H9 (cell line): Measurements from ENCODE around the gene ZMYND8. TPM values are rescaled to one million over a fixed set of nuclear protein-coding genes. Genes with fewer than 3 reads are reported as not detected.

Source experiments
- DNase-seq: peaks from one replicate; pipeline ENCODE4 v3.0.0-alpha.2; 2017
- H2AFZ ChIP-seq: one replicate; pipeline ENCODE4 v1.6.1; 2013; ENCODE audit warnings: mild to moderate bottlenecking, low read length, control low read depth, moderate library complexity
- H2AK5ac ChIP-seq: 2 replicates; pipeline ENCODE4 v1.6.1; 2013; ENCODE audit warnings: low read length, control low read depth, mixed read lengths; ENCODE audit not compliant: insufficient read length
- H2BK120ac ChIP-seq: one replicate; pipeline ENCODE4 v1.6.1; 2013; ENCODE audit warnings: low read depth, mild to moderate bottlenecking, low read length, control low read depth, inconsistent platforms; ENCODE audit not compliant: poor library complexity, severe bottlenecking
- H2BK12ac ChIP-seq: 2 replicates; pipeline ENCODE4 v1.6.1; 2013; ENCODE audit warnings: low read length, control low read depth, mixed read lengths, low read depth; ENCODE audit not compliant: insufficient read length
- H2BK15ac ChIP-seq: 2 replicates; pipeline ENCODE4 v1.6.1; 2013; ENCODE audit warnings: low read depth, low read length, control low read depth
- H2BK20ac ChIP-seq: one replicate; pipeline ENCODE4 v1.6.1; 2013; ENCODE audit warnings: low read depth, mild to moderate bottlenecking, low read length, control low read depth, inconsistent platforms; ENCODE audit not compliant: poor library complexity, severe bottlenecking
- H2BK5ac ChIP-seq: 2 replicates; pipeline ENCODE4 v1.6.1; 2013; ENCODE audit warnings: low read length, control low read depth, mixed read lengths; ENCODE audit not compliant: insufficient read length
- H3K14ac ChIP-seq: 2 replicates; pipeline ENCODE4 v1.6.1; 2013; ENCODE audit warnings: low read length, control low read depth; ENCODE audit not compliant: insufficient read depth
- H3K18ac ChIP-seq: 2 replicates; pipeline ENCODE4 v1.6.1; 2013; ENCODE audit warnings: low read depth, mild to moderate bottlenecking, mixed read lengths, low read length, control low read depth; ENCODE audit not compliant: insufficient read length
- H3K23ac ChIP-seq: 2 replicates; pipeline ENCODE4 v1.6.1; 2013; ENCODE audit warnings: low read length, control low read depth, mixed read lengths, low read depth; ENCODE audit not compliant: insufficient read length
- H3K23me2 ChIP-seq: 2 replicates; pipeline ENCODE4 v1.6.1; 2013; ENCODE audit warnings: low read depth, mild to moderate bottlenecking, mixed read lengths, low read length, control low read depth; ENCODE audit not compliant: insufficient read length, poor library complexity, severe bottlenecking
- H3K27ac ChIP-seq: 2 replicates; pipeline ENCODE4 v1.5.1; 2013; ENCODE audit warnings: low read length, control low read depth, mixed read lengths, low read depth; ENCODE audit not compliant: insufficient read length
- H3K27me3 ChIP-seq: 2 replicates; pipeline ENCODE4 v1.6.1; 2013; ENCODE audit warnings: low read length, control low read depth, inconsistent platforms; ENCODE audit not compliant: insufficient read depth
- H3K4ac ChIP-seq: 2 replicates; pipeline ENCODE4 v1.6.1; 2013; ENCODE audit warnings: low read depth, mild to moderate bottlenecking, control low read depth, inconsistent platforms, low read length, moderate library complexity
- H3K4me1 ChIP-seq: 2 replicates; pipeline ENCODE4 v1.6.1; 2013; ENCODE audit warnings: low read length, control low read depth, inconsistent platforms; ENCODE audit not compliant: insufficient read depth
- H3K4me2 ChIP-seq: 2 replicates; pipeline ENCODE4 v1.6.1; 2013; ENCODE audit warnings: low read length, control low read depth, mixed read lengths; ENCODE audit not compliant: insufficient read length, insufficient read depth
- H3K56ac ChIP-seq: 2 replicates; pipeline ENCODE4 v1.6.1; 2013; ENCODE audit warnings: low read depth, mild to moderate bottlenecking, mixed read lengths, low read length, control low read depth; ENCODE audit not compliant: insufficient read length
- H3K79me1 ChIP-seq: 2 replicates; pipeline ENCODE4 v1.6.1; 2013; ENCODE audit warnings: low read depth, mild to moderate bottlenecking, moderate library complexity, low read length, control low read depth, inconsistent platforms; ENCODE audit not compliant: insufficient read depth, poor library complexity, severe bottlenecking
- H3K79me2 ChIP-seq: 2 replicates; pipeline ENCODE4 v1.6.1; 2013; ENCODE audit warnings: low read length, control low read depth, inconsistent platforms; ENCODE audit not compliant: insufficient read depth
- H3K9ac ChIP-seq: 2 replicates; pipeline ENCODE4 v1.6.1; 2013; ENCODE audit warnings: low read length, control low read depth, mixed read lengths; ENCODE audit not compliant: insufficient read length; ENCODE audit errors: extremely low read depth
- H3K9me3 ChIP-seq: one replicate; pipeline ENCODE4 v1.6.1; 2013; ENCODE audit warnings: low read depth, low read length, inconsistent platforms; ENCODE audit not compliant: control insufficient read depth
- H3T11ph ChIP-seq: one replicate; pipeline ENCODE4 v1.6.1; 2013; ENCODE audit warnings: mild to moderate bottlenecking, low read length, control low read depth, inconsistent platforms
- H4K20me1 ChIP-seq: one replicate; pipeline ENCODE4 v1.6.1; 2013; ENCODE audit not compliant: control insufficient read depth, insufficient read length, insufficient read depth
- H4K5ac ChIP-seq: 2 replicates; pipeline ENCODE4 v1.6.1; 2013; ENCODE audit warnings: low read depth, mild to moderate bottlenecking, mixed read lengths, low read length, control low read depth; ENCODE audit not compliant: insufficient read length
- H4K8ac ChIP-seq: replicated peaks from 2 replicates; pipeline ENCODE4 v1.6.1; 2013; ENCODE audit warnings: low read length, control low read depth, mixed read lengths, low read depth; ENCODE audit not compliant: insufficient read length
- H4K91ac ChIP-seq: 2 replicates; pipeline ENCODE4 v1.6.1; 2013; ENCODE audit warnings: low read depth, mild to moderate bottlenecking, moderate library complexity, mixed read lengths, low read length, control low read depth; ENCODE audit not compliant: insufficient read length
- H3K27ac Mint-ChIP-seq, 3 experiments: 2 replicates in 2 of 3; 3 replicates in 1 of 3; pipeline ENCODE4 v1.8.0; 2020 to 2021; ENCODE audit warnings: mixed read lengths in 3 of 3, mild to moderate bottlenecking in 1 of 3, moderate library complexity in 1 of 3
- H3K27me3 Mint-ChIP-seq: 2 replicates; pipeline ENCODE4 v1.8.0; 2021; ENCODE audit warnings: low read depth, mild to moderate bottlenecking, moderate library complexity, mixed read lengths
- H3K36me3 Mint-ChIP-seq, 3 experiments: 2 replicates in 2 of 3; 3 replicates in 1 of 3; pipeline ENCODE4 v1.8.0; 2020 to 2021; ENCODE audit warnings: low read depth in 3 of 3, mixed read lengths in 3 of 3; ENCODE audit not compliant: insufficient read depth in 1 of 3
- H3K4me1 Mint-ChIP-seq, 2 experiments: 2 replicates each; pipeline ENCODE4 v1.8.0; 2020; ENCODE audit warnings: mixed read lengths in 2 of 2
- H3K4me3 Mint-ChIP-seq, 2 experiments: 2 replicates in 1 of 2; 3 replicates in 1 of 2; pipeline ENCODE4 v1.8.0; 2020 to 2021; ENCODE audit warnings: mild to moderate bottlenecking in 2 of 2, mixed read lengths in 2 of 2, moderate library complexity in 1 of 2
- H3K9me3 Mint-ChIP-seq, 2 experiments: 2 replicates in 1 of 2; 3 replicates in 1 of 2; pipeline ENCODE4 v1.8.0; 2020; ENCODE audit warnings: mild to moderate bottlenecking in 2 of 2, mixed read lengths in 2 of 2, moderate library complexity in 1 of 2
- WGBS: extraction: QIAGEN DNeasy Blood & Tissue Kit; methylation state at CpG from one replicate; pipeline ENCODE4 v1.1.7; 2013; ENCODE audit warnings: missing lambda C conversion rate, low lambda C conversion rate, mixed read lengths; ENCODE audit not compliant: insufficient read length; ENCODE audit errors: extremely low coverage; 5-methylcytosine and 5-hydroxymethylcytosine counted together
- total RNA-seq: library from RNA; stranded (reverse); gene quantifications from 2 replicates; pipeline ENCODE4 v1.2.1, GENCODE V29; 2021
- TF ChIP-seq, protein P1 (sequence below): fragments of 200-600 bp; sonication (generic); conservative IDR thresholded peaks from 3 replicates; pipeline ENCODE4 v1.8.0; 2021; ENCODE audit warnings: antibody characterized with exemption, mild to moderate bottlenecking

ZMYND8 gene
- total RNA-seq, 1 experiment from 2014 or later = 158 TPM

DNA sequence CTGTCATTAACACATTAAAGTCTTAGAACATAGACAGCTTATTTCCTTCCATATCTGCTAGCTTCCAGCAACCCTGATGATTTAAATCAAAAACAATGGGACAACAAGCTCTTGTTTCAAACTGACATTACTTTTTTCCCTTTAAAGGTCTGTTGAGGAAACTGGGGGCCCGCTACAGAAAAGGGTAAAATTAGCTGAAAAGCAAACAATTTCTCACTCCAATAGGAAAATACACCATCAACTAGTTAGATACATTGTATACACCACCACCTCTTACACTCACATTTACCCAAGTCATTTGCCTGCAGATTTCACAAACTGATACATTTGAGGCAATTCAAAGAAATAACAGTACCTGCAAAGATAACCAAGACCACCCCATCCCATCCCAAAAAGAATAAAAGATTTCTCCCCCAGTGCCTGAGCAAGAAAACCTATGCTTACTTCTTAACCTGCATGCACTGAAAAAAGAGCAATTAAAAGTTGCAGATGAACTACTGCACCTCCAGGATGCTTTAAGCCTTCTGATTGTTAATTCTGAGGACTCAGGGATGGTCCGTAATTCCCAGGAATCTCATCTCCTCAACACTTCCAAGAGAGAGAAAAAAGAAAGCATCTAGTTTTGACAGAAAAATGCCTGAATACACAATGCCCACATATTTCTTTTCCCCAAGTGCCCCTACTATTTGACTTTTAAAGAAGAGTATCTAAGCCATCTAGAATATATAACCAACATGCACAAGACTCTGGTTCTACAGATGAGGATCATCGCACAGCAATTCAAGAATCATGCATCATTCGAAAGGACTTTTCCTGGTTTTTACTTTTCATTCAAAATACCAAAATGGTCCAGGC is 5.6 kb downstream of the ZMYND8 start:
- no peak for DNase-seq
- no CpG with 5 or more reads among the region's 4 CpGs for WGBS
- Histone ChIP-seq H3K79me2 (peaks cover 83% of the 10 kb centered on the region; the same call in 1 of the 2 replicates), H3T11ph (peak overlapping the region; percentile 48), H2AFZ (no peak overlapping the region), H3K27me3 (no peaks in the 10 kb centered on the region), H3K23ac (no peak overlapping the region), H4K91ac (no peak overlapping the region), H3K56ac (no peak overlapping the region), H3K14ac (no peak overlapping the region), H3K18ac (no peak overlapping the region), H3K27ac (peak overlapping the region; percentile 88), H3K4me1 (peaks cover 53% of the 10 kb centered on the region), H4K8ac (no peak overlapping the region), H4K20me1 (no peaks in the 10 kb centered on the region), H3K79me1 (no peaks in the 10 kb centered on the region), H3K23me2 (no peaks in the 10 kb centered on the region), H4K5ac (no peak overlapping the region), H2BK5ac (no peak overlapping the region), H2AK5ac (no peak overlapping the region), H3K4ac (no peak overlapping the region), H3K4me2 (no peak overlapping the region), H2BK12ac (no peak overlapping the region), H2BK120ac (no peak overlapping the region), H2BK20ac (no peak overlapping the region), H3K9me3 (no peaks in the 10 kb centered on the region), H2BK15ac (no peak overlapping the region), H3K9ac (peak overlapping the region; percentile 21)
- Mint-ChIP-seq H3K9me3 (no peaks in the 10 kb centered on the region), H3K36me3 (peaks cover 22 to 42% (median 23%) of the 10 kb centered on the region in 3 experiments; a peak in 6 of 7 replicates), H3K27ac (no peak overlapping the region; a peak in 1 of 7 replicates), H3K27me3 (no peaks in the 10 kb centered on the region), H3K4me1 (peaks cover 0 to 7% of the 10 kb centered on the region in 2 experiments; a peak in 2 of 4 replicates), H3K4me3 (peak overlapping the region in 1 of 2 experiments; percentile 24; a peak in 2 of 5 replicates)
- TF ChIP-seq, protein P1, sequence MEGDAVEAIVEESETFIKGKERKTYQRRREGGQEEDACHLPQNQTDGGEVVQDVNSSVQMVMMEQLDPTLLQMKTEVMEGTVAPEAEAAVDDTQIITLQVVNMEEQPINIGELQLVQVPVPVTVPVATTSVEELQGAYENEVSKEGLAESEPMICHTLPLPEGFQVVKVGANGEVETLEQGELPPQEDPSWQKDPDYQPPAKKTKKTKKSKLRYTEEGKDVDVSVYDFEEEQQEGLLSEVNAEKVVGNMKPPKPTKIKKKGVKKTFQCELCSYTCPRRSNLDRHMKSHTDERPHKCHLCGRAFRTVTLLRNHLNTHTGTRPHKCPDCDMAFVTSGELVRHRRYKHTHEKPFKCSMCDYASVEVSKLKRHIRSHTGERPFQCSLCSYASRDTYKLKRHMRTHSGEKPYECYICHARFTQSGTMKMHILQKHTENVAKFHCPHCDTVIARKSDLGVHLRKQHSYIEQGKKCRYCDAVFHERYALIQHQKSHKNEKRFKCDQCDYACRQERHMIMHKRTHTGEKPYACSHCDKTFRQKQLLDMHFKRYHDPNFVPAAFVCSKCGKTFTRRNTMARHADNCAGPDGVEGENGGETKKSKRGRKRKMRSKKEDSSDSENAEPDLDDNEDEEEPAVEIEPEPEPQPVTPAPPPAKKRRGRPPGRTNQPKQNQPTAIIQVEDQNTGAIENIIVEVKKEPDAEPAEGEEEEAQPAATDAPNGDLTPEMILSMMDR = no peak
